ENCODE results near the gene THOC7.

THOC7 gene

DNA sequence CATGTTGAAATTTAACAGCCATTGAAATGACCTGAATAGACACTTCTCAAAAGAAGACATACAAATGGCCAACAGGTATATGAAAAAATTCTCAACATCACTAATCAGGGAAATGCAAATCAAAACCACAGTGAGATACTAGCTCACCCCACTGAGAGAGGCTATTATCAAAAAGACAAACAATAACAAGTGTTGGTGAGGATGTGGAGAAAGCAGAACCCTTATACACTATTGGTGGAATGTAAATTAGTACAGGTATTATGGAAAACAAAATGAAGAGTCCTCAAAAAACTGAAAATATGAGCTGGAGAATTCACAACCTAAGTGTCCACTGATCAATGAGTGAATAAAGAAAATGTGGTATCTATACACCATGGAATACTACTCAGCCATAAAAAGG lies 21.5 kb downstream of the THOC7 start:
- Mint-ChIP-seq H3K4me3 (no peak overlapping the region), H3K9me3 (no peaks in the 10 kb centered on the region)
- CTCF ChIA-PET, result interaction anchor here (0.6 kb wide), 1 partner anchor 58 kb away, joined by 3 read pairs; no protein-coding TSS in a partner anchor

GRCh38 chr3:63841704-63842103 lies 21.9 kb downstream of the THOC7 start:
- H3K9me3 Mint-ChIP-seq, result no peaks in the 10 kb centered on the region
- CTCF ChIA-PET, result no interaction called here
- no peaks in the 10 kb centered on the region for H3K4me1 Mint-ChIP-seq
- no peak overlapping the region for H3K27ac Mint-ChIP-seq
- peaks cover 16% of the 10 kb centered on the region for H3K36me3 Mint-ChIP-seq
- no peaks in the 10 kb centered on the region for H3K27me3 Mint-ChIP-seq
- no peak overlapping the region for H3K4me3 Mint-ChIP-seq
- no peak for DNase-seq

More for the DNA sequence above, 21.5 kb downstream of the THOC7 start:
- Mint-ChIP-seq H3K27me3 (no peaks in the 10 kb centered on the region), H3K4me1 (no peaks in the 10 kb centered on the region), H3K36me3 (peaks cover 16% of the 10 kb centered on the region), H3K27ac (no peak overlapping the region)
- no peak for DNase-seq

GRCh38 chr3:63832395-63832794 lies 31.2 kb downstream of the THOC7 start:
- H3K27me3 Mint-ChIP-seq, result no peaks in the 10 kb centered on the region
- H3K4me1 Mint-ChIP-seq, result no peaks in the 10 kb centered on the region
- H3K4me3 Mint-ChIP-seq, result no peak overlapping the region
- H3K27ac Mint-ChIP-seq, result no peak overlapping the region
- H3K36me3 Mint-ChIP-seq, result peaks cover 29% of the 10 kb centered on the region
- H3K9me3 Mint-ChIP-seq, result no peaks in the 10 kb centered on the region
- CTCF ChIA-PET, result interaction anchor here (0.9 kb wide), 1 partner anchor 19 kb away, joined by 3 read pairs; no protein-coding TSS in a partner anchor
- no peak for DNase-seq

- H3K9me3 Mint-ChIP-seq, result no peaks in the 10 kb centered on the region
Measured at GRCh38 chr3:63830526-63830925, 33.1 kb downstream of the THOC7 start.

DNA sequence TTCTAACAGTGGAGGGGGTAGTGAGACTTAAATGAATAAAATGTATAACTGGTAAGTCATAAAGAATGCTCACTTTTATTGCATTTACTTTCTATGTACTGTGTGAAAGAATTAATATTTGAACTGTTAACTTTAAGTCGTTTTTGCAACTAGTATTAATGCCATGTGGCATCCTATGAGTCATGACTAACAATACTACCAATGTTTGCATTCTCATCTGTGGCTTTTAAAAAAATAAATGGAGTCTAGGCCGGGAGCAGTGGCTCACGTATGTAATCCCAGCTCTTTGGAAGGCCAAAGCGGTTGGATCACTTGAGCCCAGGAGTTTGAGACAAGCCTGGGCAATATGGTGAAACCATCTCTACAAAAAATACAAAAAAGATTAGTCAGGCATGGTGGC lies 39.3 kb downstream of the THOC7 start:
- H3K36me3 Mint-ChIP-seq, result peaks cover 6% of the 10 kb centered on the region
- H3K4me1 Mint-ChIP-seq, result no peaks in the 10 kb centered on the region
- H3K4me3 Mint-ChIP-seq, result no peak overlapping the region
- CTCF ChIA-PET, result no interaction called here
- no peaks in the 10 kb centered on the region for H3K9me3 Mint-ChIP-seq
- no peaks in the 10 kb centered on the region for H3K27me3 Mint-ChIP-seq
- DNase-seq, result no peak
- H3K27ac Mint-ChIP-seq, result no peak overlapping the region

More at GRCh38 chr3:63830526-63830925, 33.1 kb downstream of the THOC7 start:
- Mint-ChIP-seq H3K4me3 (no peak overlapping the region), H3K36me3 (peaks cover 27% of the 10 kb centered on the region), H3K27me3 (no peaks in the 10 kb centered on the region), H3K4me1 (no peaks in the 10 kb centered on the region), H3K27ac (no peak overlapping the region)
- CTCF ChIA-PET, result interaction anchor here (2.3 kb wide), 1 partner anchor 12 kb away, joined by 6 read pairs; the partner anchor contains the start of gene C3orf49
- DNase-seq, result no peak

DNA sequence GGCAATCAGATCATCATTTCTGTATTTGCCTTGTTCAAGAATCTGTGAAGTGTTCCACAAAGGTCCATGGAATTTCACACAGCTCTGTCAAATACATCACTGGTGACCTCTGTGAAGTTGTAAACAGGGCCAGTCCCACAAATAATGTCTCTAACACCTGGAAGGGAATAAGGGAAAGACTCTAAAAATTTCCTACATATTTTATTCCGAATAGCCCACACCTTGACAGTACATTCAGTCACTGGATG lies 44.5 kb downstream of the THOC7 start, which contains the start of gene C3orf49:
C3orf49 (plus strand) TSS at position 149 of the 248 bp plus-strand sequence. CDS start 173 bp downstream, outside the sequence.
- Mint-ChIP-seq H3K27ac (no peak within 1 kb of the TSS), H3K27me3 (no peaks in the 10 kb centered on the region), H3K4me1 (no peaks in the 10 kb centered on the region), H3K4me3 (no peak within 1 kb of the TSS), H3K9me3 (no peaks in the 10 kb centered on the region), H3K36me3 (no peaks in the 10 kb centered on the region)
- DNase-seq, result no peak
- CTCF ChIA-PET, result interaction anchor here (0.7 to 6.6 kb wide), 7 partner anchors 10 to 1576 kb away, joined by 3 to 68 read pairs (median 4); no protein-coding TSS in a partner anchor

GRCh38 chr3:63818282-63819150 lies 45.1 kb downstream of the THOC7 start:
- peak; percentile 69 for DNase-seq
- no peak overlapping the region for H3K4me3 Mint-ChIP-seq
- no peaks in the 10 kb centered on the region for H3K4me1 Mint-ChIP-seq
- no peaks in the 10 kb centered on the region for H3K27me3 Mint-ChIP-seq
- no peak overlapping the region for H3K27ac Mint-ChIP-seq
- CTCF ChIA-PET, result interaction anchor here (0.7 to 6.6 kb wide), 9 partner anchors 11 to 1576 kb away, joined by 3 to 68 read pairs (median 4); no protein-coding TSS in a partner anchor
- H3K9me3 Mint-ChIP-seq, result no peaks in the 10 kb centered on the region
- H3K36me3 Mint-ChIP-seq, result no peaks in the 10 kb centered on the region

DNA sequence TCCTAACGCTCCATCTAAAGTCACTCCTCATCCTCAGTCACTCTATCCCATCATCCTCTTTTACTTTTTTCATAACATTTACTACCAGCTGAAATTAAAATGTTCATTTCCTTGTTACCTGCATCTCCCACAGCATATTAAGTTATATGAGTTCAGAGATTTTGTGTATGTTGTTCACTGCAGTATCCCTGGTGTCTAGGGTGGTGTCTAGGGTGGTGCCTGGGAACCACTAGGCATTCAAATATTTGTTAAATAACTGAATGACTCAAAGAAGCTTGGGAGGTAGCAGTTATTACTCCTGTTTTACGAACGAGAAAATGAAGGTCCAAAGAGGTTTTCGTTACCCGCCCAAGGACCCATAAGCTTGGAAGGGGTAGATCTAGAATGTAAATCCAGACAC lies 46.4 kb downstream of the THOC7 start:
- CTCF ChIA-PET, result interaction anchor here (1.0 to 6.6 kb wide), 5 partner anchors 10 to 467 kb away, joined by 3 to 68 read pairs (median 4); no protein-coding TSS in a partner anchor
- Mint-ChIP-seq H3K27ac (no peak overlapping the region), H3K9me3 (no peaks in the 10 kb centered on the region), H3K4me3 (no peak overlapping the region), H3K27me3 (no peaks in the 10 kb centered on the region), H3K36me3 (no peaks in the 10 kb centered on the region), H3K4me1 (no peaks in the 10 kb centered on the region)
- DNase-seq, result no peak

- Mint-ChIP-seq H3K9me3 (no peaks in the 10 kb centered on the region), H3K4me1 (no peaks in the 10 kb centered on the region), H3K36me3 (no peaks in the 10 kb centered on the region), H3K27me3 (no peaks in the 10 kb centered on the region), H3K4me3 (no peak overlapping the region), H3K27ac (no peak overlapping the region)
- DNase-seq, result no peak
- CTCF ChIA-PET, result no interaction called here
Measured at GRCh38 chr3:63814237-63814636, 49.4 kb downstream of the THOC7 start.

DNA sequence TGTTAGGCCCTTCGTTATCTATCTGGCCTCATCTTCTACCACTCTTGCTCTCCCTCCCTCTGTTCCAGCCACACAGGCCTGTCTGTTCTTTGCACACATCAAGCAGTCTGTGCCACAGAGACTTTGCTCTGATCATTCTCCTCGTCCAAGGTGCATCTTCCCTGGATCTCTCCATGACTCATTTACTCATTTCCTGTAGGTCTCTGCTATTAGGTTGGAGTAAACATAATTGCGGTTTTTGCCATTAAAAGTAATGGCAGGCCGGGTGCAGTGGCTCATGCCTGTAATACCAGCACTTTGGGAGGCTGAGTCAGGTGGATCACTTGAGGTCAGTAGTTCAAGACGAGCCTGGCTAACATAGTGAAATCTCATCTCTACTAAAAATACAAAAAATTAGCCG lies 54.0 kb downstream of the THOC7 start:
- no peaks in the 10 kb centered on the region for H3K27me3 Mint-ChIP-seq
- no peak overlapping the region for H3K4me3 Mint-ChIP-seq
- CTCF ChIA-PET, result no interaction called here
- no peak overlapping the region for H3K27ac Mint-ChIP-seq
- DNase-seq, result no peak
- H3K36me3 Mint-ChIP-seq, result no peaks in the 10 kb centered on the region
- H3K9me3 Mint-ChIP-seq, result no peaks in the 10 kb centered on the region
- H3K4me1 Mint-ChIP-seq, result no peaks in the 10 kb centered on the region

- CTCF ChIA-PET, result no interaction called here
- H3K27ac Mint-ChIP-seq, result no peak overlapping the region
- H3K4me3 Mint-ChIP-seq, result no peak overlapping the region
- H3K4me1 Mint-ChIP-seq, result no peaks in the 10 kb centered on the region
- H3K9me3 Mint-ChIP-seq, result no peaks in the 10 kb centered on the region
- H3K27me3 Mint-ChIP-seq, result no peaks in the 10 kb centered on the region
- no peak for DNase-seq
- no peaks in the 10 kb centered on the region for H3K36me3 Mint-ChIP-seq
Measured at GRCh38 chr3:63808633-63809032, 55.0 kb downstream of the THOC7 start.

- no peaks in the 10 kb centered on the region for H3K9me3 Mint-ChIP-seq
- H3K27ac Mint-ChIP-seq, result no peak overlapping the region
- no peak overlapping the region for H3K4me3 Mint-ChIP-seq
- no peak for DNase-seq
- CTCF ChIA-PET, result interaction anchor here (0.9 kb wide), 1 partner anchor 9 kb away, joined by 3 read pairs; no protein-coding TSS in a partner anchor
- H3K36me3 Mint-ChIP-seq, result no peaks in the 10 kb centered on the region
- no peaks in the 10 kb centered on the region for H3K4me1 Mint-ChIP-seq
- no peaks in the 10 kb centered on the region for H3K27me3 Mint-ChIP-seq
Measured at GRCh38 chr3:63807961-63808565, 55.5 kb downstream of the THOC7 start.

- H3K36me3 Mint-ChIP-seq, result no peaks in the 10 kb centered on the region
- no peaks in the 10 kb centered on the region for H3K4me1 Mint-ChIP-seq
- no peak overlapping the region for H3K27ac Mint-ChIP-seq
- CTCF ChIA-PET, result no interaction called here
- no peak overlapping the region for H3K4me3 Mint-ChIP-seq
- H3K9me3 Mint-ChIP-seq, result no peaks in the 10 kb centered on the region
- DNase-seq, result no peak
- no peaks in the 10 kb centered on the region for H3K27me3 Mint-ChIP-seq
Measured at GRCh38 chr3:63803911-63804310, 59.7 kb downstream of the THOC7 start.

DNA sequence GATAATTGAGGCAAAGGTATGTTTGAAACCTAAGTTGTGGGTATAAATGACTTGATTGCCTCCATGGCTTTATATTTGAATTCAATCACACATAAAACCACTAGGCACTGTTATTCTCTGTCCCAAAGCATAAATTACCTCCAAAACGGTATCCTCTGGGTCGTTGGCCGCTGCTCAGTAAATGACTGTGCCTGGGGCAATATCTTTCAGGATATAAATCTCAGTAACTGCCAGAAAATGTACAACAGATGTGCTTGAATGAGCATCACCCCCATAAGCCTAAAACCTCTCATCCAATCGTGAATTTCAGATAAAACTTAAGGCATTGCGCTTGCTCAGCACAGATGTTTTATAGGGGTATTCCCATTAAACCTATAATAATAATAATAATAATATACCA lies 63.5 kb downstream of the THOC7 start:
- DNase-seq, result no peak
- H3K27ac Mint-ChIP-seq, result no peak overlapping the region
- H3K36me3 Mint-ChIP-seq, result no peaks in the 10 kb centered on the region
- CTCF ChIA-PET, result no interaction called here
- no peaks in the 10 kb centered on the region for H3K27me3 Mint-ChIP-seq
- H3K4me1 Mint-ChIP-seq, result no peaks in the 10 kb centered on the region
- no peaks in the 10 kb centered on the region for H3K9me3 Mint-ChIP-seq
- H3K4me3 Mint-ChIP-seq, result no peak overlapping the region

DNA sequence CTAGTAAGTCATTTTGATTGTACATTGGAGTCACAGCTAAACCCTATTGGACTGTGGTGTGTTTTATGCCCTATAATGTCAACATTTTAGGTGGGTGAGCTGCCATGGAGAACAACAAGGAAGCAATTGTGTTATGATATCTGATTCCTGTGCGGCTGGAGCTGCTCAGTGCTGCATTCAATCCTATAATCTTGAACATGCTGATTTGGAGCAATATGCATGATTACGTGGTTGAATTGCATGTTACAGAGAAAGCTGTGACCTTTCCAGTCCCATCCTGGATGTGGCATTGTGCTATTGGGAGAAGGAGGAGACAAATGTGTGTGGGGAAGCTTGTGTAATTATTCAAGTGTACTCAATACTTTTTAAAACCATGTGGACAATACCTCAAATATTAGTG lies 64.7 kb downstream of the THOC7 start:
- no peaks in the 10 kb centered on the region for H3K27me3 Mint-ChIP-seq
- H3K4me3 Mint-ChIP-seq, result no peak overlapping the region
- DNase-seq, result no peak
- no peak overlapping the region for H3K27ac Mint-ChIP-seq
- H3K9me3 Mint-ChIP-seq, result no peaks in the 10 kb centered on the region
- CTCF ChIA-PET, result no interaction called here
- no peaks in the 10 kb centered on the region for H3K4me1 Mint-ChIP-seq
- no peaks in the 10 kb centered on the region for H3K36me3 Mint-ChIP-seq
